ENCODE results near the gene OTOR.

Gene OTOR

GRCh38 chr20:16745204-16745603 lies 3.0 kb upstream of the OTOR start:
- TF ChIP-seq EZH2phosphoT487 (conservative IDR thresholded peaks at IDR 0.05; ENCODE audit: low read length) (no peak), CTCF (IDR thresholded peaks at IDR 0.05; ENCODE audit: insufficient read depth, low read length, poor library complexity, severe bottlenecking) (no peak)
- Histone ChIP-seq H3K4me3 (ENCODE audit: insufficient read depth, low read length, poor library complexity, severe bottlenecking) (no peak overlapping the region), H3K79me2 (ENCODE audit: insufficient read depth, low read length) (no peaks in the 10 kb centered on the region), H3K9me3 (ENCODE audit: insufficient read depth, low read length) (no peaks in the 10 kb centered on the region), H3K27me3 (ENCODE audit: low read length) (no peaks in the 10 kb centered on the region), H4K20me1 (ENCODE audit: low read depth, low read length) (no peaks in the 10 kb centered on the region), H3K27ac (ENCODE audit: low read depth, low read length) (no peak overlapping the region), H3K9ac (ENCODE audit: low read length) (no peak overlapping the region), H3K9me2 (replicated peaks; ENCODE audit: insufficient read depth, low read length) (no peaks in the 10 kb centered on the region), H3K4me2 (ENCODE audit: low read depth, low read length, poor library complexity, severe bottlenecking) (no peak overlapping the region), H3K36me3 (ENCODE audit: low read length) (peaks cover 8% of the 10 kb centered on the region; the same call in 1 of the 2 replicates), H3F3A (ENCODE audit: insufficient read depth) (no peaks in the 10 kb centered on the region), H2AFZ (ENCODE audit: low read depth, low read length, severe bottlenecking) (no peak overlapping the region)

- no peak overlapping the region for H2AFZ ChIP-seq (ENCODE audit: low read depth, low read length, severe bottlenecking)
- H3K4me3 ChIP-seq (ENCODE audit: insufficient read depth, low read length, poor library complexity, severe bottlenecking): no peak overlapping the region
- no peaks in the 10 kb centered on the region for H4K20me1 ChIP-seq (ENCODE audit: low read depth, low read length)
- no peaks in the 10 kb centered on the region for H3K27me3 ChIP-seq (ENCODE audit: low read length)
- H3K4me2 ChIP-seq (ENCODE audit: low read depth, low read length, poor library complexity, severe bottlenecking): no peak overlapping the region
- no peak overlapping the region for H3K9ac ChIP-seq (ENCODE audit: low read length)
- no peaks in the 10 kb centered on the region for H3K9me3 ChIP-seq (ENCODE audit: insufficient read depth, low read length)
- H3K9me2 ChIP-seq (replicated peaks; ENCODE audit: insufficient read depth, low read length): no peaks in the 10 kb centered on the region
- H3K79me2 ChIP-seq (ENCODE audit: insufficient read depth, low read length): no peaks in the 10 kb centered on the region
- no peaks in the 10 kb centered on the region for H3F3A ChIP-seq (ENCODE audit: insufficient read depth)
- no peaks in the 10 kb centered on the region for H3K36me3 ChIP-seq (ENCODE audit: low read length)
- no peak overlapping the region for H3K27ac ChIP-seq (ENCODE audit: low read depth, low read length)
- TF ChIP-seq EZH2phosphoT487 (conservative IDR thresholded peaks at IDR 0.05; ENCODE audit: low read length) (no peak), CTCF (IDR thresholded peaks at IDR 0.05; ENCODE audit: insufficient read depth, low read length, poor library complexity, severe bottlenecking) (no peak)
These were observed 807 bp upstream of the OTOR start for GRCh38 chr20:16747291-16747811.

GRCh38 chr20:16749573-16749972 lies 1.4 kb downstream of the OTOR start:
- H3K79me2 ChIP-seq (ENCODE audit: insufficient read depth, low read length): no peaks in the 10 kb centered on the region
- no peak overlapping the region for H3K27ac ChIP-seq (ENCODE audit: low read depth, low read length)
- H2AFZ ChIP-seq (ENCODE audit: low read depth, low read length, severe bottlenecking): no peak overlapping the region
- no peaks in the 10 kb centered on the region for H3K36me3 ChIP-seq (ENCODE audit: low read length)
- TF ChIP-seq EZH2phosphoT487 (conservative IDR thresholded peaks at IDR 0.05; ENCODE audit: low read length) (no peak), CTCF (IDR thresholded peaks at IDR 0.05; ENCODE audit: insufficient read depth, low read length, poor library complexity, severe bottlenecking) (no peak)
- H3K4me3 ChIP-seq (ENCODE audit: insufficient read depth, low read length, poor library complexity, severe bottlenecking): no peak overlapping the region
- H3K27me3 ChIP-seq (ENCODE audit: low read length): no peaks in the 10 kb centered on the region
- H3K9ac ChIP-seq (ENCODE audit: low read length): no peak overlapping the region
- H3F3A ChIP-seq (ENCODE audit: insufficient read depth): no peaks in the 10 kb centered on the region
- H3K4me2 ChIP-seq (ENCODE audit: low read depth, low read length, poor library complexity, severe bottlenecking): no peak overlapping the region
- no peaks in the 10 kb centered on the region for H3K9me2 ChIP-seq (replicated peaks; ENCODE audit: insufficient read depth, low read length)
- H4K20me1 ChIP-seq (ENCODE audit: low read depth, low read length): no peaks in the 10 kb centered on the region
- H3K9me3 ChIP-seq (ENCODE audit: insufficient read depth, low read length): no peaks in the 10 kb centered on the region

Measured in SU-DHL-6 (cell line).